ENCODE results near the gene CUL1.

Gene CUL1

DNA sequence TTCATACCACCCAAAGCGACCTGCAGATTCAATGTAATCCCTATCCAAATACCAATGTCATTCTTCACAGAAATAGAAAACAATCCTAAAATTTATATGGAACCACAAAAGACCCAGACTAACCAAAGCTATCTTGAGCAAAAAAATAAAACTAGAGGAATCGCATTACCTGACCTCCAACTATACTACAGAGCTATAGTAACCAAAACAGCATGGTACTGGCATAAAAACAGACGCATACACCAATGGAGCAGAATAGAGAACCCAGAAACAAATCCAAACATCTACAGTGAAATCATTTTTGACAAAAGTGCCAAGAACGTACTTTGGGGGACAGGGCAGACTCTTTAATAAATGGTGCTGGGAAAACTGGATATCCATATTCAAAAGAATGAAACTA, 16.9 kb upstream of the CUL1 start:
- no peak overlapping the region for H3K4me3 ChIP-seq (ENCODE audit: low read depth, low read length)
- DNase-seq (ENCODE audit: low read depth): no peak
- TF ChIP-seq, protein P1, sequence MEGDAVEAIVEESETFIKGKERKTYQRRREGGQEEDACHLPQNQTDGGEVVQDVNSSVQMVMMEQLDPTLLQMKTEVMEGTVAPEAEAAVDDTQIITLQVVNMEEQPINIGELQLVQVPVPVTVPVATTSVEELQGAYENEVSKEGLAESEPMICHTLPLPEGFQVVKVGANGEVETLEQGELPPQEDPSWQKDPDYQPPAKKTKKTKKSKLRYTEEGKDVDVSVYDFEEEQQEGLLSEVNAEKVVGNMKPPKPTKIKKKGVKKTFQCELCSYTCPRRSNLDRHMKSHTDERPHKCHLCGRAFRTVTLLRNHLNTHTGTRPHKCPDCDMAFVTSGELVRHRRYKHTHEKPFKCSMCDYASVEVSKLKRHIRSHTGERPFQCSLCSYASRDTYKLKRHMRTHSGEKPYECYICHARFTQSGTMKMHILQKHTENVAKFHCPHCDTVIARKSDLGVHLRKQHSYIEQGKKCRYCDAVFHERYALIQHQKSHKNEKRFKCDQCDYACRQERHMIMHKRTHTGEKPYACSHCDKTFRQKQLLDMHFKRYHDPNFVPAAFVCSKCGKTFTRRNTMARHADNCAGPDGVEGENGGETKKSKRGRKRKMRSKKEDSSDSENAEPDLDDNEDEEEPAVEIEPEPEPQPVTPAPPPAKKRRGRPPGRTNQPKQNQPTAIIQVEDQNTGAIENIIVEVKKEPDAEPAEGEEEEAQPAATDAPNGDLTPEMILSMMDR (IDR thresholded peaks at IDR 0.05; ENCODE audit: insufficient read depth, low read depth, low read length, missing control alignments): no peak

DNA sequence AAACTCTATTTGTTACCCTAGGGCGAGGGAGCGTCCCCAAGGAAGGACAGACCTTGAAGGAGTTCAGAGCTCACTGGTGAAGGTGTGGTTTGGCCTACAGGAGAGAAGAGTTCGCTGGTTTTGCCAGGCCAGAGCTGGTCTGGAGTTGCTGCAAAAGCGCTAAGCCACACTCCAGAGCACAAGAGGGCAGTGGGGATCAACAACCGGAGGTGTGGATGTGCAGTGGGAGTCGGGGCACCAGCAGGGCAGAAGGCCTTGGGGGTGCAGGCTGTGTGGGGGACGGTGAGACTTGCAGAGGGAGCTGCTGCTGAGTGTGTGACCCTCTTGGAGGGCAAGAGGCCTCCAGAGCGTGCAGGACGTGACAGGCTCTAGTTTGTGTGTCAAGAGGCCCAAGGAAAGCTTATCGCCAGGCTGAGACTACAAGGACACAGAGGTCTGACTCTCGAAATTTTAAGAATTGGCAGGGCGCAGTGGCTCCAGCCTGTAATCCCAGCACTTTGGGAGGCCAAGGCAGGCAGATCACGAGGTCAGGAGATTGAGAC, 14.3 kb upstream of the CUL1 start:
- H3K4me3 ChIP-seq (ENCODE audit: low read depth, low read length): no peak overlapping the region
- no peak for DNase-seq (ENCODE audit: low read depth)
- TF ChIP-seq, protein P1 (IDR thresholded peaks at IDR 0.05; ENCODE audit: insufficient read depth, low read depth, low read length, missing control alignments): no peak

DNA sequence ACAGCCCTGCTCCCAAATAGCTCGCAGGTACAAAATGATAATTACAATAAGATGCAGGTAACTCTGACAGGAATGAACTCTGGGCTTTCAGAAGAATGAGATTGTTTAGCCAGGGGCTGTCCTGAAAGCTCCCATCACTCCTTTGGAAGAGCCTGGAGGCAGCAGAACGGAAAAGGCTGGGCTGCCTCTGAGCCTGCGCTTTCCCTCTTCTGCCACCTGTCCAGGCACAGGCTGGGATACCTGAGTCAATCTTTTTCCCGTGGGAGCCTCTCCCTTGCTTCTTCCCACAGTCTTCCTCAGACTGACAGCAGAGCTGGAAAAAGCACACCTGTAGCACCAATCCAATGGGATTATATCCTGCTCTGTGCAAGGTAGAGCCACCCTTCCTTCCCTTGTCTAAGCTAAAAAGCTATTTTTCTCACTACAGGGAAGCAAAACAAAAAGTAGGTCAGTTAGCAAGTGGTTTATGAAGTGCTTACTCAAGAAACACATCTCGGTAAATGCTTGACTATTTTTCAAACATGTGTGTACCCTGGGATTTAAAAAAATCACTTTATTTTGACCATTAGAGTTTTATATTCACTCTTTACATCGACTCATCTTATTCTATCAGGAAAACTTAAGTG, 12.3 kb upstream of the CUL1 start:
- no peak for DNase-seq (ENCODE audit: low read depth)
- TF ChIP-seq, protein P1 (IDR thresholded peaks at IDR 0.05; ENCODE audit: insufficient read depth, low read depth, low read length, missing control alignments): no peak
- H3K4me3 ChIP-seq (ENCODE audit: low read depth, low read length): no peak overlapping the region

DNA sequence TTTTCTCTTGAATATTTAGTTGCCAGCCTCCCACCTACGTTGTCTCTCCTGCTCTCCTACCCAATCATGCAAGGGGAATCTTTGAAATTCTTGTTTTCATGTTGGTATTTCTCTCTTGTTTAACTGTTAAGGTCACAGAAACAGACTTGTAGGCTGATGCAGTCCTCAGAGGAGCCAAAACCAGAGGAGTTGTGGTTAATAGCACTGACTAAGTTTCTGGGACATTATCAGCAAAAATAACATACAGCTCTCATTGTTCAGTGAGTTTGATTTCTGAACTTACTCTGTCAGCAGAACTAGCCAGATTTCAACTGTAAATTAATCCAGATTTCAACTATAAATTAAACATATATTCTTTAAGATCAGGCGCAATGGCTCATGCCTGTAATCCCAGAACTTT, 11.1 kb upstream of the CUL1 start:
- DNase-seq (ENCODE audit: low read depth): no peak
- no peak overlapping the region for H3K4me3 ChIP-seq (ENCODE audit: low read depth, low read length)
- TF ChIP-seq, protein P1 (IDR thresholded peaks at IDR 0.05; ENCODE audit: insufficient read depth, low read depth, low read length, missing control alignments): no peak

DNA sequence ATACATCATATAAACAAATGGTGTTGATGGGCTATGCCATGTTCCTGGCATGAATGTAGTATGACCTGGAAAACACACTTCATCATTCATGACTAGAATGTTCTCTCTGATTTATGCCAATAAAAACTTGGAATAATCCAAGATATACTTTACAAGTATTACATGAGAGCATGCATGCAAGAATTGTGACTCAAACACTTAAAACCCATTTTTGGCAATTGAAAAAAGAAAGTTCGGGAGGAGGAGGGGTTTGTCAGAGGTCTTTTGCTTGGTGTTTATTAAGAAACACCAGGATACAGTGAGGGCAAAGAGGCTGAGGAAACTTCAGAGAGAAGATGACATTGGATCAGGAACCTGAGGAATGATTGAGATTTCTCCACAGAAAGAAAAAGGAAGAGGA, 10.2 kb upstream of the CUL1 start:
- no peak for DNase-seq (ENCODE audit: low read depth)
- TF ChIP-seq, protein P1 (IDR thresholded peaks at IDR 0.05; ENCODE audit: insufficient read depth, low read depth, low read length, missing control alignments): no peak
- H3K4me3 ChIP-seq (ENCODE audit: low read depth, low read length): no peak overlapping the region

DNA sequence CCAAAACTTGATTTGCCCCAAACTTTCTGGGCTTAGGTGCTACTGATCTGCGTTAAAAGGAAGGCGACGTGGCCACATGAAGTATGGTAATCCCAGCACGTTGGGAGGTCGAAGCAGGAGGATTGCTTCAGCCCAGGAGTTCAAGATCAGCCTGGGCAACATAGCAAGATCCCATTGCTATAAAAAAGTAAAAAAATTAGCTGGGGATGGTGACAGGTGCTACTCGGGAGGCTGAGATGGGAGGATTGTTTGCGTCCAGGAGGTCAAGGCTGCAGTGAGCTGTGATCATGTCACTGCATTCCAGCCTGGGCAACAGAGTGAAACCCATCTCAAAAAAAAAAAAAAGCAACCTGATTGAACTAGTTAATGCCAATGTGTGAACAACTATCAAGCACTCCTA, 5.1 kb upstream of the CUL1 start:
- TF ChIP-seq, protein P1 (IDR thresholded peaks at IDR 0.05; ENCODE audit: insufficient read depth, low read depth, low read length, missing control alignments): no peak
- H3K4me3 ChIP-seq (ENCODE audit: low read depth, low read length): no peak overlapping the region
- DNase-seq (ENCODE audit: low read depth): no peak

DNA sequence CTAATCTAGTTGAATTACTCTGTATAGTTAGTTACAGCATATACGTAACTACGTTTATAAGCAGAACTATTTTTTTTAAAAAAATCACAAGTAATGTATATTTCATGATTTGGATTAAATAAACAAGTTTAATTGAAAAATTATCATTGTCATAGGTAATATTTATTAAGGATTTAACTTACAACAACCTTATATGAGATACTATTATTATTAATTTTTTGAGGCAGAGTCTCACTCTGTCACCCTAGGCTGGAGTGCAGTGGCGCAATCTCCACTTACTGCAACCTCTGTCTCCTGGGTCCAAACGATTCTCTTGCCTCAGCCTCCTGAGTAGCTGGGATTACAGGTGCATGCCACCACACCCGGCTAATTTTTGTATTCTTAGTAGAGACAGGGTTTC, 4.1 kb upstream of the CUL1 start:
- H3K4me3 ChIP-seq (ENCODE audit: low read depth, low read length): no peak overlapping the region
- TF ChIP-seq, protein P1 (IDR thresholded peaks at IDR 0.05; ENCODE audit: insufficient read depth, low read depth, low read length, missing control alignments): no peak
- no peak for DNase-seq (ENCODE audit: low read depth)

Data from GM12865 (cell line).